CD14-positive monocyte (primary cell): ENCODE data around the gene KCTD18. TPM values are rescaled to one million over a fixed set of nuclear protein-coding genes. Genes with fewer than 3 reads are reported as not detected.

ENCODE experiments used
- DNase-seq, 3 donors: peaks; one replicate each; pipeline ENCODE4 v3.0.0-alpha.2; 2011 to 2022
- H2AFZ ChIP-seq: 2 replicates; pipeline ENCODE4 v1.6.0; 2012; ENCODE audit warnings: mild to moderate bottlenecking, low read depth, low read length, inconsistent platforms; ENCODE audit not compliant: insufficient read depth, poor library complexity, severe bottlenecking
- H3K27ac ChIP-seq, 2 donors: 1 replicate in 1 of 2; 2 replicates in 1 of 2; pipeline ENCODE4 v1.5.1; 2012 to 2013; ENCODE audit warnings: low read length in 2 of 2, control low read depth in 1 of 2, inconsistent platforms in 1 of 2, low read depth in 1 of 2, mild to moderate bottlenecking in 1 of 2
- H3K27me3 ChIP-seq, 2 donors: one replicate each; pipeline versions ENCODE4 v1.6.0 to v1.6.1; 2011 to 2013; ENCODE audit warnings: low read length in 2 of 2; ENCODE audit not compliant: control insufficient read depth in 2 of 2, insufficient read depth in 2 of 2
- H3K36me3 ChIP-seq, 2 donors: replicated peaks in 1 of 2; 1 replicate in 1 of 2; 2 replicates in 1 of 2; pipeline versions ENCODE4 v1.5.1 to v1.6.1; 2012 to 2013; ENCODE audit warnings: low read length in 2 of 2, control low read depth in 1 of 2, inconsistent platforms in 1 of 2, mild to moderate bottlenecking in 1 of 2; ENCODE audit not compliant: insufficient read depth in 2 of 2, control insufficient read depth in 1 of 2
- H3K4me1 ChIP-seq, 2 donors: 1 replicate in 1 of 2; 2 replicates in 1 of 2; pipeline versions ENCODE4 v1.5.1 to v1.6.1; 2012 to 2013; ENCODE audit warnings: low read length in 2 of 2, control low read depth in 1 of 2, inconsistent platforms in 1 of 2, mild to moderate bottlenecking in 1 of 2, moderate library complexity in 1 of 2; ENCODE audit not compliant: insufficient read depth in 2 of 2, control insufficient read depth in 1 of 2
- H3K4me2 ChIP-seq: replicated peaks from 2 replicates; pipeline ENCODE3; 2012; ENCODE audit warnings: low read length, moderate library complexity, mild to moderate bottlenecking; ENCODE audit not compliant: poor library complexity, severe bottlenecking; ENCODE audit errors: extremely low read depth
- H3K4me3 ChIP-seq, 3 experiments: fragments of 200-600 bp in 1 of 3; sonication (generic) in 1 of 3; replicated peaks in 1 of 3; 1 replicate in 2 of 3; 2 replicates in 1 of 3; pipeline ENCODE4 v1.5.1; 2011 to 2013; ENCODE audit warnings: low read length in 3 of 3, mild to moderate bottlenecking in 3 of 3, control low read depth in 2 of 3, low read depth in 2 of 3, inconsistent platforms in 1 of 3, moderate library complexity in 1 of 3
- H3K79me2 ChIP-seq: 2 replicates; pipeline ENCODE4 v1.6.0; 2012; ENCODE audit warnings: mild to moderate bottlenecking, control low read depth, inconsistent platforms, low read length, moderate library complexity; ENCODE audit not compliant: insufficient read depth
- H3K9ac ChIP-seq: 2 replicates; pipeline ENCODE4 v1.6.0; 2017; ENCODE audit warnings: low read length, mild to moderate bottlenecking; ENCODE audit not compliant: insufficient read depth, poor library complexity, severe bottlenecking
- H3K9me3 ChIP-seq, 2 donors: replicated peaks in 1 of 2; 1 replicate in 1 of 2; 2 replicates in 1 of 2; pipeline versions ENCODE4 v1.5.1 to v1.6.1; 2012 to 2013; ENCODE audit warnings: low read length in 2 of 2, control low read depth in 1 of 2; ENCODE audit not compliant: control insufficient read depth in 1 of 2, insufficient read depth in 1 of 2
- H4K20me1 ChIP-seq: 2 replicates; pipeline ENCODE4 v1.6.0; 2012; ENCODE audit warnings: mild to moderate bottlenecking, low read length, control low read depth, moderate library complexity; ENCODE audit not compliant: insufficient read depth
- H3K27ac Mint-ChIP-seq, 7 donors: one replicate each; pipeline ENCODE4 v1.8.0; 2020; ENCODE audit warnings: mild to moderate bottlenecking in 7 of 7, mixed read lengths in 7 of 7, moderate library complexity in 6 of 7, inconsistent platforms in 2 of 7
- H3K27me3 Mint-ChIP-seq, 3 donors: one replicate each; pipeline ENCODE4 v1.8.0; 2021 to 2022; ENCODE audit warnings: low read depth in 3 of 3, mild to moderate bottlenecking in 3 of 3, mixed read lengths in 3 of 3, moderate library complexity in 3 of 3, inconsistent platforms in 1 of 3
- H3K36me3 Mint-ChIP-seq, 2 donors: one replicate each; pipeline ENCODE4 v1.8.0; 2020; ENCODE audit warnings: mixed read lengths in 2 of 2, inconsistent platforms in 1 of 2, mild to moderate bottlenecking in 1 of 2
- H3K4me1 Mint-ChIP-seq: one replicate; pipeline ENCODE4 v1.8.0; 2020; ENCODE audit warnings: mild to moderate bottlenecking, mixed read lengths
- H3K4me3 Mint-ChIP-seq, 2 donors: one replicate each; pipeline ENCODE4 v1.8.0; 2020; ENCODE audit warnings: mild to moderate bottlenecking in 2 of 2, mixed read lengths in 2 of 2, moderate library complexity in 1 of 2
- H3K9me3 Mint-ChIP-seq, 7 donors: one replicate each; pipeline ENCODE4 v1.8.0; 2020 to 2022; ENCODE audit warnings: mixed read lengths in 7 of 7, mild to moderate bottlenecking in 6 of 7, moderate library complexity in 6 of 7, inconsistent platforms in 2 of 7
- WGBS: methylation state at CpG from one replicate; pipeline ENCODE4 v1.1.5; 2013; ENCODE audit warnings: missing lambda C conversion rate; ENCODE audit not compliant: insufficient coverage; 5-methylcytosine and 5-hydroxymethylcytosine counted together
- intact Hi-C, 2 donors: fragments of 100-400 bp; cut with micrococcal nuclease; formaldehyde crosslinking; loops; one replicate each; pipeline versions ENCODE4 v1.15.0 to v1.15.1; 2023
- polyA plus RNA-seq, 3 donors: library from polyadenylated mRNA; depleted of rRNA in 1 of 3; unstranded in 2 of 3; stranded (reverse) in 1 of 3; fragments of 300-500 nt in 2 of 3; fragments of >200 nt in 1 of 3; fragmentation: Illumina TruSeq in 2 of 3; gene quantifications; 1 replicate in 2 of 3; 2 replicates in 1 of 3; pipeline ENCODE4 v1.2.3, GENCODE V29; 2012 to 2021
- TF ChIP-seq, protein P1 (sequence below): fragments of 200-600 bp; IDR thresholded peaks from one replicate; pipeline ENCODE4 v1.8.0; 2022; ENCODE audit warnings: antibody characterized with exemption, mild to moderate bottlenecking

The KCTD18 gene
- polyA plus RNA-seq, 3 donors: 9.7 to 14.6 (median 11.8) TPM

DNA sequence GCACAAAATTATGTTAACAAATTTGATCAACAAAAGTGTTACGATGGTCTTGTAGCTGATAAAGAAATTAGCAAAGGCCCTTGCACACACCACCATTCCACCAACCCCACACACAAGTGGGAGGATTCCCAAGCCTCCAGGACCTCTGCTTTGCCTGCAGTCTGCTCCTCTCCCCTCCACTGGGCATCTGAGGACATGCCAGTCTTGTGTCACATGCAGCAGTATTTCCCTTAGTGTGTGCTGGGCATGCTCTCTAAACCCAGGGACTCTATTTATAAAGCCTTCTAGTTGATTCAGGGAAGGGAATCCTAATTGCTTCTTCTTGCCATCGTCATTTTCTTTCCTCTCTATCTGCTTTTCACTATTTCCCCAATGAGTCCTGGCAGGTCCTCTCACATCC, 53.3 kb downstream of the KCTD18 start:
- no peak for DNase-seq
- Histone ChIP-seq H3K36me3 (no peaks in the 10 kb centered on the region), H4K20me1 (no peaks in the 10 kb centered on the region), H3K79me2 (no peaks in the 10 kb centered on the region), H3K27me3 (no peaks in the 10 kb centered on the region), H3K9ac (no peak overlapping the region), H3K4me3 (no peak overlapping the region), H3K4me1 (peaks cover 26 to 37% of the 10 kb centered on the region in 2 donors), H3K4me2 (no peak overlapping the region), H2AFZ (no peak overlapping the region), H3K9me3 (no peaks in the 10 kb centered on the region), H3K27ac (peak overlapping the region in 1 of 2 donors; percentile 49)
- Mint-ChIP-seq H3K27ac (peak overlapping the region in 1 of 7 donors; percentile 19), H3K4me1 (peaks cover 41% of the 10 kb centered on the region), H3K9me3 (peaks cover 0 to 3% (median 0%) of the 10 kb centered on the region in 7 donors), H3K27me3 (no peaks in the 10 kb centered on the region), H3K36me3 (peaks cover 0 to 2% of the 10 kb centered on the region in 2 donors), H3K4me3 (no peak overlapping the region)
- no CpG with 5 or more reads among the region's 2 CpGs for WGBS
- TF ChIP-seq, protein P1, sequence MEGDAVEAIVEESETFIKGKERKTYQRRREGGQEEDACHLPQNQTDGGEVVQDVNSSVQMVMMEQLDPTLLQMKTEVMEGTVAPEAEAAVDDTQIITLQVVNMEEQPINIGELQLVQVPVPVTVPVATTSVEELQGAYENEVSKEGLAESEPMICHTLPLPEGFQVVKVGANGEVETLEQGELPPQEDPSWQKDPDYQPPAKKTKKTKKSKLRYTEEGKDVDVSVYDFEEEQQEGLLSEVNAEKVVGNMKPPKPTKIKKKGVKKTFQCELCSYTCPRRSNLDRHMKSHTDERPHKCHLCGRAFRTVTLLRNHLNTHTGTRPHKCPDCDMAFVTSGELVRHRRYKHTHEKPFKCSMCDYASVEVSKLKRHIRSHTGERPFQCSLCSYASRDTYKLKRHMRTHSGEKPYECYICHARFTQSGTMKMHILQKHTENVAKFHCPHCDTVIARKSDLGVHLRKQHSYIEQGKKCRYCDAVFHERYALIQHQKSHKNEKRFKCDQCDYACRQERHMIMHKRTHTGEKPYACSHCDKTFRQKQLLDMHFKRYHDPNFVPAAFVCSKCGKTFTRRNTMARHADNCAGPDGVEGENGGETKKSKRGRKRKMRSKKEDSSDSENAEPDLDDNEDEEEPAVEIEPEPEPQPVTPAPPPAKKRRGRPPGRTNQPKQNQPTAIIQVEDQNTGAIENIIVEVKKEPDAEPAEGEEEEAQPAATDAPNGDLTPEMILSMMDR: no peak
- intact Hi-C loops: no loop called here

DNA sequence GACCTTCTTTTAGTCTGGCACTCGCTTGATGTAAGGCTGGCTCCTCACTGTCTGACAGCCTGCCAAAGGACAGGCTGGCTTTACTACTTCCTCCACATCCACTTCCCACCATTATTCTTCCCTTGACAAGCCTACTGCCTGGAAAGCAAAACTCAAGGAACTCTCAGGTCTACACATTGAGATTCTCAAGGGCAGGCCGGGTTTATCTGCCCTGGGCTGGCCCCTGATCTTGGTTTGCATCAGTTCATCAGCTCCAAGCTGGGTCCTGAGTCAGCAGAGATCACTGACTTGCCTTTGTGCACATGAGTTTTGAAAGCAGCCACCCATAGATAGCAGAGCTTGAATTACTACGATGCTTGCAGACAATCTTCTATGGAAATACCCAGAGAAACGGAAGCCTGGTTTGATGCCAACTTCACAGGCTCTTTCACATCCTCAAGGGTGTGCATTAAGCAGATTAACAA, 53.9 kb downstream of the KCTD18 start:
- Histone ChIP-seq H3K4me1 (peaks cover 29 to 43% of the 10 kb centered on the region in 2 donors), H4K20me1 (no peaks in the 10 kb centered on the region), H3K9me3 (no peaks in the 10 kb centered on the region), H3K4me2 (no peak overlapping the region), H3K79me2 (no peaks in the 10 kb centered on the region), H2AFZ (no peak overlapping the region), H3K9ac (peak overlapping the region; percentile 13), H3K36me3 (no peaks in the 10 kb centered on the region), H3K27ac (peak overlapping the region; percentile 13 to 49), H3K4me3 (peak overlapping the region in 1 of 3 experiments; percentile 14), H3K27me3 (no peaks in the 10 kb centered on the region)
- no peaks in the 10 kb centered on the region for H3K36me3 Mint-ChIP-seq
- H3K4me3 Mint-ChIP-seq: peak overlapping the region in 1 of 2 donors; percentile 2
- peak overlapping the region; percentile 20 to 89 (median 61) for H3K27ac Mint-ChIP-seq
- peaks cover 43% of the 10 kb centered on the region for H3K4me1 Mint-ChIP-seq
- H3K9me3 Mint-ChIP-seq: peaks cover 0 to 3% (median 0%) of the 10 kb centered on the region in 7 donors
- DNase-seq: peak; percentile 5 to 53 (median 25)
- no peaks in the 10 kb centered on the region for H3K27me3 Mint-ChIP-seq
- WGBS: 20% methylated on average over 1 of the region's 4 CpGs
- intact Hi-C loops: no loop called here
- TF ChIP-seq, protein P1: no peak
